GM12864 (cell line): ENCODE measurements around the gene PCNT.
"Not testable (repeated sequence)": the region's sequence is repeated elsewhere in the genome, so short reads cannot be mapped to it uniquely, and the experiment has no call there.

Experiments used
- DNase-seq: peaks from one replicate; pipeline ENCODE4 v3.0.0-alpha.2; 2011; ENCODE audit warnings: low read depth
- H3K4me3 ChIP-seq: 2 replicates; pipeline ENCODE4 v1.5.1; 2011; ENCODE audit warnings: mild to moderate bottlenecking, low read depth, low read length, control low read depth
- CTCF ChIP-seq: IDR thresholded peaks from 2 replicates; pipeline ENCODE4 v1.5.1; 2011; ENCODE audit warnings: low read depth, mild to moderate bottlenecking, moderate library complexity, low read length, control low read depth, inconsistent platforms; ENCODE audit errors: missing control alignments

Gene PCNT

DNA sequence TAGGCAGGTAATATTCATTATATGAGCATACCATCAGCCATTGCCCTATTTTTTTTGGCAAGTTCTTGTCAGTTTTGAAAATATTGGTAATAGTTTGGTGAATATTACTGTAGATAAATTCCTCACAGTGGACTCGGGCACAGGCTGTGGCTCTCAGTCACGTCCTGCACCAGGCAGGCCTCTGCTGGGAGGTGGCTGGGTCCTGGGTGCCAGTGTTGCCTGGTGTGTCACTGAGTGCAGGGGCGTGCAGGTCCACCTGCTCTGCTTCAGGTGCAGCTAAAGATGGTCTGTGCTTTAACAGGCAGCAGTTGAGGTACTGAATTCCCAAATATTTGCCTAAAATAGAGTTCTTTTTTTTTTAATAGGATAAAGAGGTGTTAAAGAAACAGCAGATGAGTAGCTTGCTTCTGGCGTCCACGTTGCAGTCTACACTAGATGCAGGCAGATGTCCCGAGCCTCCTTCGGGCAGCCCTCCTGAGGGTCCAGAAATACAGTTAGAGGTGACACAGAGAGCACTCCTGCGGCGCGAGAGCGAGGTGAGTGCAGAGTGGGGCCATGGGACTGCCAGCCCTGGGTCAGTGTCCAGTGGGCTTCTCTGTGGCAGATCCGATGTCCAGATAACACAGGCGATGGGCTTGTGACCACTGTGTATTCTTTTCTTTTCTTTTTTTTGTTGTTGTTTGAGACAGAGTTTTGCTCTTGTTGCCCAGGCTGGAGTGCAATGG is 77.4 kb downstream of the PCNT start:
- no peak overlapping the region for H3K4me3 ChIP-seq
- DNase-seq = no peak
- TF ChIP-seq CTCF = no peak

DNA sequence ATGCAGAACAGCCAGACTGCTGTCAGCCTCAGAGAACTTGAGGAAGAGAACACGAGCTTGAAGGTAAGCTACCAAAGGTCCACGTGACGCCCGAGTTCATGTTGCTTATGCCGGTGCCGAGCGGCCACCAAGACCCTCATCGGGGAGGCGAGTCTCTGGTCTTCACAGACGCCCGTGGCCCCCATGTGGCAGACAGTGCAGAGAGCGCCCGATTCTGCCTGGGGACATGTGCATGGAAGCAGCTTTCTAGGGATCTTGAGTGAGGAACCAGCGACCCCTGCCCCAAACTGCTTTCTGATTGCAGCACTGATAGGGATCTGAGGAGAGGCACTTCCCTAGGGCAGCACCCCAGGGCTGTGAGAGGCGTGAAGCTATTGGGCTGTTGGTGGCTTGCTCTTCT is 78.5 kb downstream of the PCNT start:
- no peak overlapping the region for H3K4me3 ChIP-seq
- TF ChIP-seq CTCF = no peak
- no peak for DNase-seq

DNA sequence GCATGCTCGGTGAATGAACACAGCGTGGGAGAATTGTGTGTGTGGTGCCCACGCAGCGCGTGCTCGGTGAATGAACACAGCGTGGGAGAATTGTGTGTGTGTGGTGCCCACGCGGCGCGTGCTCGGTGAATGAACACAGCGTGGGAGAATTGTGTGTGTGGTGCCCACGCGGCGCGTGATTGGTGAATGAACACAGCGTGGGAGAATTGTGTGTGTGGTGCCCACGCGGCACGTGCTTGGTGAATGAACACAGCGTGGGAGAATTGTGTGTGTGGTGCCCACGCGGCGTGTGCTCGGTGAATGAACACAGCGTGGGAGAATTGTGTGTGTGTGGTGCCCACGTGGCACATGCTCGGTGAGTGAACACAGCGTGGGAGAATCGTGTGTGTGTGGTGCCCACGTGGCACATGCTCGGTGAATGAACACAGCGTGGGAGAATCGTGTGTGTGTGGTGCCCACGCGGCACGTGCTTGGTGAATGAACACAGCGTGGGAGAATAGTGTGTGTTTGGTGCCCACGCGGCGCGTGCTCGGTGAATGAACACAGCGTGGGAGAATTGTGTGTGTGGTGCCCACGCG is 79.4 kb downstream of the PCNT start:
- DNase-seq = not testable (repeated sequence)

DNA sequence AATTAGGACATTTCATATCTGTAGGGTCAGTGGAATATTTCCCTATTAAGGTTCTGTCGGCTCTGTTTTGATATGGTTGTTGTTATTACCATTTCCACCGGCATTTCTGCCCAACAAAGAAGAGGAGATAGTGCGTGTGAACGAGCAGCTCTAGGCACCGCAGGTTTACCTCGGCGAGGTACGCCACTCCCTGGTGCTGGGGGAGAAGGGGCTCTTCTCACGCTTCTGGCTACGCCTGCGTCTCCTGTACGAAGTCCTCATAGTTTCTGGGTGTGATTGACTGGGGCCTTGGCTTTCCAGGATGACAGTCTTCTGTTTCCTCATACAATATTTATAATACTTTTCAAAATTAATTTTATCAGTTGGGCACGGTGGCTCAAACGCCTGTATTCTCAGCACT is 80.3 kb downstream of the PCNT start:
- no peak for DNase-seq
- no peak for TF ChIP-seq CTCF
- H3K4me3 ChIP-seq = no peak overlapping the region

More for the DNA sequence above, 79.4 kb downstream of the PCNT start:
- H3K4me3 ChIP-seq = not testable (repeated sequence)

DNA sequence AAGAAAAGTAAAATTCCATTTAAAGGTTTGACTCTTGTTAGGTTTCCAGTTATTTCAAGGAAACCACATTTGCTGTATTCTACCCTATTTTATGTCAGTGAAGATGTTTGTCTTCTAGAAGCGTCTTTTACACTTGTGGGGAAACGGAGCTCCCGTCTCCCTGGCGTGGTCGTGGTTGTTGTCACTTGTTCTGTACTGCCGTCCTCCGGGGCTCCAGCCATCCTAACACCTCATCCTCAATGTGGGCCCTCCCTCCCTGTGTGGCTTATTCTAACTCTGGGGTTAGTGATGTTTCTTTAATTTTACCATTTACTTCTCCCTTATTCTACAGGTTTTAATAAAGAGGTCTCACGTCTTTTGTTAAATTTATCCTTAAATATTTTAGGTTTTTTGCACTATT is 82.0 kb downstream of the PCNT start:
- no peak for DNase-seq
- H3K4me3 ChIP-seq = no peak overlapping the region
- TF ChIP-seq CTCF = no peak

- H3K4me3 ChIP-seq = no peak overlapping the region
- TF ChIP-seq CTCF = no peak
- no peak for DNase-seq
Observed at GRCh38 chr21:46409641-46410406, 85.9 kb downstream of the PCNT start.

GRCh38 chr21:46410516-46410915 is 86.6 kb downstream of the PCNT start:
- H3K4me3 ChIP-seq = no peak overlapping the region
- TF ChIP-seq CTCF = no peak
- no peak for DNase-seq
